Gastrocnemius medialis (tissue), 4 donors: Measurements from ENCODE around the gene ABHD10.

Experiments
- CTCF ChIP-seq, 5 experiments: fragments of 450-650 bp in 3 of 5; fragments of 200-600 bp in 2 of 5; sonication (generic) in 2 of 5; IDR thresholded peaks in 4 of 5; conservative IDR thresholded peaks in 1 of 5; 1 replicate in 4 of 5; 2 replicates in 1 of 5; pipeline ENCODE4 v1.5.1; 2016 to 2019; ENCODE audit warnings: antibody characterized with exemption in 5 of 5, mild to moderate bottlenecking in 3 of 5, moderate library complexity in 3 of 5
- POLR2A ChIP-seq, 2 donors: fragments of 450-650 bp; IDR thresholded peaks; one replicate each; pipeline ENCODE4 v1.6.1; 2017; ENCODE audit warnings: antibody characterized with exemption in 2 of 2, mild to moderate bottlenecking in 2 of 2, moderate library complexity in 2 of 2

DNA sequence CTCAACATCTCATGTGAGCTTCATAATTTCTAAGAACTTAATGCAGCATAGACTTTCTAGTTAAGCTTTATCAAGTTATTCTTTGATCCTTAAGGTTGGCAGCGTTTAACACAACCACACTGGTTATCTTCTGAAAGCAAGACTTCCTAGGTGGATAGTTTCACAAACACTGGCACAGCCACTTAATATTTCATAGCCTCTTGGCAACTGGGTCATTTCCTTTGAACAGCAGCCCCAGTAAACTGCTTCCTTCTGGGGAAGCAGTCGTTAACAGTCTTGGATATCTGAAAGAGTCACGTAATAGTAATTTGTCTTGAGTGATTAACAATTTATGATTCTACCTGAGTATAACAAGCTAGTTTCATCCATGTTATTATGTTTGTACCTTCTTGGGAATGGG, 45.9 kb upstream of the ABHD10 start:
- TF ChIP-seq CTCF (IDR thresholded peaks at IDR 0.05 in 4 of 5, conservative IDR thresholded peaks at IDR 0.05 in 1 of 5) (no peak), POLR2A (IDR thresholded peaks at IDR 0.05) (no peak)
